Hippocampal formation (tissue), 2 donors: Measurements from ENCODE around the gene BSN.

Experiments used
- DNase-seq, 2 donors: peaks; one replicate each; lab custom pipeline; 2025; lab: John Stamatoyannopoulos, UW

BSN gene

GRCh38 chr3:49553692-49554632, at the start of gene BSN:
BSN (plus strand) TSS chr3:49554477; CDS start chr3:49554603, 126 bp downstream.
- peak; percentile 82 to 84 for DNase-seq

- DNase-seq = no peak
These were observed 47.4 kb upstream of the BSN start for GRCh38 chr3:49506906-49507305.

- no peak for DNase-seq
These were observed 45.2 kb upstream of the BSN start for GRCh38 chr3:49509028-49509561.

- no peak for DNase-seq
These were observed 42.6 kb upstream of the BSN start for GRCh38 chr3:49511639-49512038.

GRCh38 chr3:49512781-49513355, 41.4 kb upstream of the BSN start:
- no peak for DNase-seq

GRCh38 chr3:49513494-49514124, 40.7 kb upstream of the BSN start:
- DNase-seq = no peak

- DNase-seq = no peak
These were observed 36.3 kb upstream of the BSN start for GRCh38 chr3:49518016-49518415.

- no peak for DNase-seq
These were observed 35.8 kb upstream of the BSN start for GRCh38 chr3:49518441-49518840.

GRCh38 chr3:49519296-49519695, 35.0 kb upstream of the BSN start:
- DNase-seq = peak; percentile 76 to 78

- no peak for DNase-seq
These were observed 34.3 kb upstream of the BSN start for GRCh38 chr3:49519916-49520385.

- DNase-seq = no peak
These were observed 30.2 kb upstream of the BSN start for GRCh38 chr3:49523756-49524747.

GRCh38 chr3:49529567-49529966, 24.7 kb upstream of the BSN start:
- no peak for DNase-seq

GRCh38 chr3:49530231-49530630, 24.0 kb upstream of the BSN start:
- no peak for DNase-seq

- no peak for DNase-seq
These were observed 23.6 kb upstream of the BSN start for GRCh38 chr3:49530701-49531100.

GRCh38 chr3:49531218-49531617, 23.1 kb upstream of the BSN start:
- DNase-seq = no peak

- DNase-seq = no peak
These were observed 22.6 kb upstream of the BSN start for GRCh38 chr3:49531715-49532114.

- DNase-seq = no peak
These were observed 21.2 kb upstream of the BSN start for GRCh38 chr3:49533031-49533430.

- DNase-seq = no peak
These were observed 20.3 kb upstream of the BSN start for GRCh38 chr3:49533786-49534519.

GRCh38 chr3:49534581-49535441, 19.5 kb upstream of the BSN start:
- DNase-seq = peak; percentile 10 to 34
